HG02642 (cell line): ENCODE results near the gene IRS1.

Experiments
- ATAC-seq: cut with Tn5 transposase; IDR thresholded peaks from one replicate; pipeline ENCODE4 v1.9.1; 2021; ENCODE audit warnings: mild to moderate bottlenecking; ENCODE audit not compliant: unreplicated experiment, poor library complexity

IRS1 gene

DNA sequence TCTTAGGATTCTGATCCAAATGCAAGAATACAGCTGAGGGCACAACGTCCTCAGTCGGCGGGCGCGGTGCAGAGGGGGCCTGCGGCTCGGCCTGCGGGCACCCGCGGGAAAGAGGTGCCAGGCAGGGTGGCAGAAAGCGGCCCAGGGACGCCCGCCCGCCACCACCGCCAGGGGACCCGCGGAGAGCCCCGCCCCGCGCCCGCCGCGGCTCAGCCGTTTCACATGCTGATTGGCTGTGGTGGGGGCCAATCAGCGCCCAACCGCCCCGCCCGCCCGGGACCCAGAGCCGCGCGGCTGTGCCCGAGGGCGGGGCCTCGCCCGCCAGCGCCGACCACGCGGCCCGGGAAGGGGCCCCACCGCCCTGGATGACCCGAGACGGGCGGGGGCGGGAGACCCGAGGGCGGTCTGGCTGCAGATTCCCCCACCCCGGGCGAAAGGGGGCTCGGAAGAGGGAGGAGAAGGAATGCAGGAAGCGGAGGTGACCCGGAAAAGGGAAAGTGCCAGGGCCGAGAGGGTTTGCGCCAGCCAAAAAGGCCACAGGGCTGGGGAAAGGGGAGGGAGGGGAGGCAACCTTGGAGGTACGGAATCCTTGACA, 8.0 kb downstream of the IRS1 start:
- peak; percentile 96 for ATAC-seq

DNA sequence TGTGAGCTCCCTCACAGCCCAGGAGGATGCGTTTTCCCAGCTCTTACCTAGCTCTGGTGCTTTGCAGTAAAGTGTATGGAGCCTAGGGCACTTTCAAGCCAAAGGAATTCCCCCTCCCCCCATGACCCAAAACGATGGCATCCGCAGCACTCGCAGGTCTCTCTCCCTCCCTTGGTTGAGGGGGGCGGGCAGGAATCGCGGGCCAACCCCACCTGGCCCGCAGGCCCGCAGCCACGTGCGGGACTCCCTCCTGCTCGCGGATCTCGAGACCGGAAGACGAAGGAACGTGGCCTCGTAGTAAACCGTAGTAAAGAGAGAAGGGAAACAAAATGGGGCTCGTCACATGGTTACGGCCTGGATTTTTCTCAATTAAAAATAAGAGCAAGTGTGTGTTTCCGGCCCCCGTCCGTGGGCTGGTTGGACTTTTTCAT, 8.5 kb downstream of the IRS1 start:
- ATAC-seq, result peak; percentile 57

DNA sequence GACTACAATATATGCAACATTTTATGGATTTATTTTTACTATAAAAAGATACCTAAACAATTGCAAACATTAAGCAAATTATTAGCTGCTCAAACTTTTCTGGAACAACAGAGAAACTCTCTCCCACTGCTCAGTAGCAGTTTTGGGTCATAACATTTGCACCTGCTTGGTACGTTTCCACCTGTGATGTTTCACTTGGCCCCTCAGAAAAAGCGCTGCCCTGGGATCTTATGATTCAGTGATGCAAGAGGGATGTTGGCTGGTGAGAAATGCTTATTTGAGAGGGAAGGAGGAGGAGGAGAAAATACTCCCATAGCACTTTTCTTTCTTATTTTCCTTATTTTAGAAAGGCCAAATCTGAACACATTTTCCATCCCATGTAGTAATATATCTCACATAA, 9.2 kb downstream of the IRS1 start:
- no peak for ATAC-seq

DNA sequence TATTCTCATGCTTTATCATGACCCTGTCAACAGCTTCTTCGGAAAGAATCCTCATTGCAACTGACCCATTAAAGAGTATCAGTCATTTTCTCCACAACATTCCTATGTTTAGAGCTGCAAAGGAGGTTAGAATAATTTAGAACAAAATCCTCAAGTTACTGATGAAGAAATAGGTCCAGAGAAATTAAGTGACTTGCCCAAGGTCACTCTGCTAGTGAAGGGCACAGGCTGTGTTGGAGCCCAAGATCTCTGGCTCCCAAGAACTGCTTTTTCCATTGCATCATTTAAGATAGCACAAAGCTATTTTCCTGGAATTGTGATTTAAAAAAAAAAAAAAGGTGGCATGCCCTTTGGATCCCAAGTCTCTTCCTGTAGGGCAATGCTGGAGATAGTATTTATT, 9.6 kb downstream of the IRS1 start:
- no peak for ATAC-seq

DNA sequence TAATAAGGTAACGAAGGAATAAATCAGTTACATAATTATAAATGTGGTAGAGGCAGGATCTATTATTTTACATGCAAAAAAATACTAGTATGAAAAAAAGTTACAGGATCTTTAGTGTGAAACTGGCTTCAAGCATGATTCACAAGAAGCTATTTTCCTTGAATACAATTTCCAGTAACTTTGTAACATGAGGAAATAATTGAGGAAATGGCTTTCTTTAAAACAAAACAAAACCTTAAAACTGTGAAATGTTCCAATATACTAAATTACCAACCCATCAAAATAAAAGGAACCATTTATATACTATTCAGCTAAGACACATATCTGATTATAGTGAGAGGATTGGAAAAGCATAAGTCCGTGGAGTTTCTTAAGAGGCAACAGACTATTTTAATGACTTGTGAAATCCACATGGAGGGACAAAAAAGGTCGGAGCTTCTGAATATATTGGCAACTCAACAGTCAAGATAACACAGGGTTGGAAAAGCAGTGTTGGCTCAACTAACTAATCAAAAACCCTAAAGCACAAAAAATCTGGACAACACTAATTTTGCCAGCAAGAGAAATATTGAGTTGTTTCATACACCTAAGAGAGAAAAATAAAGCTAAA, 10.6 kb downstream of the IRS1 start:
- no peak for ATAC-seq

DNA sequence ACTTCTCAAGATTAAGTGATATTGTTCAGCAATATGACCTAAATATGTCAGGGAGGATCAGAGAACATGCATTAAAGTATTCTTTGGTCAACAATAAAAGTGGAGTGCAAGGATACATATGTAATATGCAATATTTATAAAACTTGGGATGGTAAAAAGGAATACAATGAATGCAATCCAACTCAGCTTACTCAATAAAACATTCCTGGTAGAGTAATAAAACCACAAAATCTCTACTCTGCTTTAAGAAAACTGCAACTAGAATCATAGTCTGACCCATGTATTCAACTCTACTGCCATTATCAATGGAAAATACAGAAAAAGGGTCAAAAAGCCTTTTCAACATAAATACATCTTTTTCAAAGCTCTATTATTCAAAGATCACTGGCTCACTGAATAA, 11.6 kb downstream of the IRS1 start:
- no peak for ATAC-seq

DNA sequence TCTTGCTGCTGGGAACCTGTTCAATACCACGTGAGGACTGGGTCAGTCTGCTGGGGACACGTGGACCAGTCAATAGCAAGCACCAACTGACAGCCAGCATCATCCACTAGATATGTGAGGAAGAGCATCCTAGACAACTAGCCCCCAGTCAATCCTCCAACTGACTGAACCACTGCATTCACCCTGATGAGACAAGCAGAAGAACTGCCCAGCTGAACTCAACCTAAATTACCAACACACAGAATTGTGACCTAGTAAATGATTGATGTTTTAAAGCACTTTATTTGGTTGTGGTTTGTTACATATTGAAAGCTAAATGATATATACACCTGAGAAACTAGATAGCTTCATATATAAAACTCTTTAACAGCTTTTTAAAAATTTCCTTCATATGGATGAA, 15.7 kb downstream of the IRS1 start:
- no peak for ATAC-seq

DNA sequence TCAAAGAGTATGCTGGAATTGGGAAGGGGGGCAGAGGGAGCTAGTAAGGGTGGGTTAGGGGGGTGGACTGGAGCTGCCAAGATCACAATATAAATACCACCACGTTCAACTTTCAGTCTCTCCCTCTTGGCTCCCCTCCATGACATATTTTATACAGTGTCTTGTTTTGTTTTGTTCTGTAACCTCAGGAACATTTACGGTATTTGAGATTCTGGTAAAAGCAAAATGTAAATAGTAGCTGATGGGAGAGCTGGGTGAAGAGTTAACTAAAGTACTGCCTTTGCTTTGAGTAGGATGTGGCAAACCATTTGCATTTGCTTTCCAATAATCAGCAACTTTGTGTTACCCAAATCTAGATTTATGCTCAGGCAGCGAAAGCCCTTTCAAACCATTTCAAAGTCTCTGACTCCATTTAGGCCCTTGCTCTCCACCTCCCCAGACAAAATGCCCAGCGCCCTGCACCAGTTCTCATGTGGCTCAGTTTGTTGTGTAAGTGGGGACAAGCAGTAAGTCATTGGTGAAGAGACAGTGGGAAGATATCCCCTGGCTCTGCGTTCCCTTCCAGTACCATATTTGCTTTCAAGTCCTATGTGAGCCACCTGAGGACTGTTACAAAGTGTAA, 17.4 kb downstream of the IRS1 start:
- ATAC-seq, result no peak

DNA sequence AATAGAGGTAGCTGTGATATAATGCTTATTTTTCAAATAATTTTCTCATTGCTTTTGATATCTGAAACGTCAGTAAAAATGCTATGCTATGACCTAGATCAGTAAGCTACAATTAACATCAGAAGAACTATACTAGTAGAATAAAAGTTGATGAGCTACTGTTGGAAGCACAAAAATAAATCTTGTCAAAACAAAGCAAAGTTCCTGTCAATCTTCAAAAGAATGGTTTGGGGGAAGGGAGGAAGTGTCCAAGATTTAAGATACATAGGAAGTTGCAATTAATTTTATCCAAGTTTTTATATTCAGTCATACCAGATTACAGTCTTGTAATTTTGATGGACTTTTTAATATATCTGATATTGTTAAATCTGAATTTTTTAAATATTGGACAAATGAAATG, 19.2 kb downstream of the IRS1 start:
- no peak for ATAC-seq

DNA sequence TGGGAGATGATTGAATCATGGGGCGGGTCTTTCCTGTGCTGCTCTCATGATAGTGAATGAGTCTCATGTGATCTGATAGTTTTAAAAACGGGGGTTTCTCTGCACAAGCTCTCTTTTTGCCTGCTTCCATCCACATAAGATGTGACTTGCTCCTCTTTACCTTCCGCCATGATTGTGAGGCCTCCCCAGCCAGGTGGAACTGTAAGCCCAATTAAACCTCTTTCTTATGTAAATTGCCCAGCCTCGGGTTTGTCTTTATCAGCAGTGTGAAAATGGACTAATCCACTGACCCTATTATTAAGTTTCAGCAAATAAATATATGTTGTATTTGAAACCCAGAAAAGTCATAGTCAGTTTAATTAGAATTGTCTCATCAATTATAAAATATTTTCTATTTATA, 22.0 kb downstream of the IRS1 start:
- ATAC-seq, result no peak

DNA sequence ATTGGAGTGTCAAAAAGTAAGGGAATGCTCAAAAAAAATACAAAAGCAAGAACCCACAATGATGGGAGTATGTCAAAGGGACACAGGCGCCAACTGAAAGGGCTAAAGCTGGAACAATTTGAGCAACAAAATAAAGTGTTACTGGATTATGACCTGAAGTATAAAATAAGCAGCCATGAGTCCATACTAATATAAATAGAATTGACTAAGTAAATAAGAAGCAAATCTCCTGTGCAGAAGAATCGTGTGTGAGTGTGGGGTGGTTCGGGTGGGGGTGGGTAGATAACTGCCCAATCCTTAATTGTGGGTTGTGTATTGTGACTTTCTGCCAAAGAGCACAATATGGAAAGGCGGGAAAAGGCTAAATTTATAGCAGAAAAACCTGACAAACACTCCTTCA, 23.5 kb downstream of the IRS1 start:
- no peak for ATAC-seq

DNA sequence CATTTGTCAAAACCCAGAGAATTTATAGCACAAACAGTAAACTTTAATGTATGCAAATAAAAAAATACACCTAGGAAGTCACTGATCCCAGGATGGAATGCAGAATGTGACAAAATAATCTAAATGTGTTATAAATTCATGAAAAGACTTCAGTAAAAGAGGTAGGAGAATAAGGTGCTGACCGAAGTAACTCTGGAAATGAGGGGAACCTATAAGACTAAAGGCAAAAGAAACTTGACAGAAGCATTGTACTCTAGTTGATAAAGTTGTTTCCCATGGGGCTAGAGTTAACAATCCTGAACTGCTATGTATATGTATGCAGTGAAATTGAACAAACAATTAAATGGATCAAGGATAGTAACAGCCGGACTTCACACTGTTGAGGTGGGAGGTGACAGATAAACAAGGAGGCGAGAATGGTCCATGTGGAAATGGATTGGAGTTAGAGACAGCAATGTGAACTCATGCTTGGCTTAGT, 24.5 kb downstream of the IRS1 start:
- no peak for ATAC-seq

DNA sequence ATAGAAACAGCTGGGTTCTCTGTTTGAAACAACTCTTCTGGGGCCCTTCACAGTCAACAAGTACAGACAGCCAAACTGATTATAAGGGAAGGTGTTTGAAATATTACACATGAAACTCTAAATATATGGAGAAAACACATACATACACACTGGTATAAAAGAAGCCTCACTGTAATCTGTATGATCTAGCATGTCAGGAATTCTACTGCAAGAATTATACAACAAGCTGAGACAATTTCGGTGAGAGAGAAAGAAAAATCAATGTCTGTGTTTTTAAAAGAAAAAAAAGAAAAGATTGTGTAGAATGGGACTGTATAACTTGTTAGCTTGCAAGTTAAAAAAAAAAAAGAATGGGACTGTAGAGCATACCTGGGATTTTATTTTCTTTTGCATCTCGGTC, 26.3 kb downstream of the IRS1 start:
- ATAC-seq, result peak; percentile 37

DNA sequence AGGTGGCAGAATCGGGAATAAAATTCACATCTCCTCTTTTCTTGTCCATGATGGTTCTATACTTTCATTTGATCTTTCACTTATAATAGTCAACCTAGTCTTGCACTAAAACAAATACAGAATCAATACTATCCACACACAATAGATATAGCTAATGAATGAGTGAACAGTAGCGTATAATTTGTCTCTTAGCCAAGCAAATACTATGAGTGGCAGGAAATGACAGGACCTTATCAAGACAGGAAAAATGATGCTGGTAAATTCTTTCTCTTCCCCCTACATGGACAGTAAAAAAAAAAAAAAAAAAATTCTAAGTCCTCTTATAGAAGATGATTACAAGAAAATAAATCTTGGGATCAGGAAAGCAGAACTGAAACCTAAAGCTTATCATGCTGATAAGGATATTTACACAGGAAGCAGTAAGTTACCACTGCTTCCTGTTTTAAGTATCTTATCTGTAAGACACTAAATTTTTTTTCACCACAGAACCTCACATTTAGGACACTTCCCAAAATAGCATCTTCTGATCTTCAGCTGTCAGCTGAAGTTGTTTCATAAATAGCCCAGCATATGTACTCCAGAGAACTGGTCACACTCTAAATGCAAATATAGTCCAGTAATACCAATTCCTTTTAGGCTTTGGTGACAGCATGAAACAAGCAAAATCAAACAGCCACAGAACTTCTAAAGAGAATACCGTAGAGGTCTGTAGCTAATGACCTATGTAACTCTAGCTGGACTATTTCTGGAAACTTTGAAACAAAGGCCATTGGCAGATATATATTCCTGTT, 27.0 kb downstream of the IRS1 start:
- ATAC-seq, result peak; percentile 97

DNA sequence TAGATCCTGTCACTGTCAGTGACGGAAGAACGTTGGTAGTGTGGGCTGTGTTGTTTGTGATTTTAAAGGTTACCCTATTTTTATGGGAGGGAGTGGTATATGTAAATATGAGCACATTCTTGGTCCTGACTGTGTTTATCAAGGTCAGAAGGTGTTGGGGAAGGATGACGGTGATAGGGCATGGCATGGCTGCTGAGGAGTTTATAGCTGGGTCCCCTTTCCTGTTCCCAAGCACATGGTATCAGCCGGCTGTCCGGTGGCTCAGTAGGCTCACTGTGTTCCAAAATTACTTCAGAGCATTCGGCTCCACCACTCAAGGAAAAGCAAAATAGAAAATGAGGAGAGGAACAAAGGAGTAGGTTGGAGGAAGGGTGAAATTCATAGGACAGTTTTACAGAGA, 28.6 kb downstream of the IRS1 start:
- ATAC-seq, result no peak

DNA sequence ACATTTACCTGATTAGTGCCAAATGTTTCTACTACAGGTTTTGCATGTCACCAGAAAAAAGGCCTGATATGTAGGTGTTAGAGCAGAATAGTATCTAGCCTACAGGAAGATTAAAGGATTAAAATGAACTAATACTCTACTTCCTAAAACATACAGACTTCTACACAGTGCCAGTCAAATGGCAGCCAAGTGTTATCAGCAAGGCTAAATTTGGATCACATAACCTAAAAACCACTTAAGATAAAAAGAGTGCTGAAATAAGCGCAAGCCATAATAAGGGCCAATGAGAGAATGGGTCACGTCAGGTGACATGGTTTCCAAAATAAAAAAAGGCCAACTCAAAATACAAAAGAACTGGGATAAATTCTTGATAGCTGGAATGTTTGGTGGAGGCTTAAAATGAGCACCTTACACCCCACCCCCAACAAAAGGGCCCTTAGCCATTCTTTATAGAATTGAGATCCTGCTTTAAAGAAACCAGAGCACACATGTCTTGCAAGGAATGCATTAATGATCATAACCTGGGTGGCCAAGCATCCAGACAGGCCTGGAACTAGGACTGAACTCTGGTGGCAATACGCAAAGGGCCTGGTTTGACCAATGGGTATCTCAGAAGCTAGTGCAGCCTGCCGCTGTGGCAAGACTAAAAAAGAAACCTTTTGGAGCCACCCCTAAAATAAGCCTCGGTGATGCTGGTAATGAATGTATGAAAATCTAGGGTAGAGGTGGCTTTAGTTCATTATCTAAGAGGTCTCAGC, 32.4 kb downstream of the IRS1 start:
- no peak for ATAC-seq

DNA sequence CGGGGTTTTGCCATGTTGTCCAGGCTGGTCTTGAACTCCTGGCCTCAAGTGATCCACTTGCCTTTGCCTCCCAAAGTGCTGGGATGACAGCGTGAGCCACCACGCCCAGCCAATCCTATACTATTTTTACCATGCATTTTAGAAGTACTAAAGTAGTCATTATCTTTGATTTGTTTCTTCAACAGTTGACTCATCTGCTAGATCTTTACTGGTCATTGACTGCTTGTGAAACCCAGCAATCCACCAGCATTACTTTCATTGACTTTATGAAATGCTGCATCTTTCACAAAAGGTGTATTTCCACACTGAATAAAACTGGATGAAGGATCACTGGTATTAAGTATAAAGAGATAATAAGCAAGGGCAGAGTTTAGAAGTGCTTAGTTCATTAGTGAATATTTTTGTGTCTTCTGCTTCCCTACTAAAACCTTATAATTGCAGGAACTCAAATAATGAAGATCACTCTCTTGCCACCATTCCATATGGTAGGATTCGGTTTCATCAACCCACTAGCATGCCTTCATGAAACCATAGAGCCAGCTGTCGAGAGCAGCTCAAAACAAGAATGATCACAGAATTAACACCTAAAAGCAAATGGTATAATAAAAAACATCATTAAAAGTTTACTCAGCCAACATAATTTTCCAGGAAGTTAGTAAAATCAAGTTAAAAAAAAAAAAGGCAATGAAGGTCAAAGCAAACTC, 33.1 kb downstream of the IRS1 start:
- ATAC-seq, result no peak

DNA sequence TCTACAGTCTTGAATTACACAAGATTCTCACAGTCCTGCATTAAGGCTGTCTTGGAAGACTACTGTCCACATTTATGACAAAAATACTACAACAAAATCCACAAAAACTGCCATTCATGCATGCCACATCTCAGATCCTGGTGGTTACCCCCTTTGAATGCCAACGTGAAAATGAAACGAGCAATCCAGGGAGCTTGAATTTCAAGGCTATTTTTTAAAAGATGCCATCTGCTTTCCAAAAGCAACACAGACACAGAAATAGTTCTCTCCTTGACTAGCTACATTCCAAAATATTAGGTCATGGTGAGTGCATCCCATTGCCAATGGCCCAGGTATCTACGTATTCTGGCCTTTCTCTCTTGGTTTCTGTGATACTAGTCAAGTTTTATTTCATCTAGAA, 36.3 kb downstream of the IRS1 start:
- ATAC-seq, result no peak

DNA sequence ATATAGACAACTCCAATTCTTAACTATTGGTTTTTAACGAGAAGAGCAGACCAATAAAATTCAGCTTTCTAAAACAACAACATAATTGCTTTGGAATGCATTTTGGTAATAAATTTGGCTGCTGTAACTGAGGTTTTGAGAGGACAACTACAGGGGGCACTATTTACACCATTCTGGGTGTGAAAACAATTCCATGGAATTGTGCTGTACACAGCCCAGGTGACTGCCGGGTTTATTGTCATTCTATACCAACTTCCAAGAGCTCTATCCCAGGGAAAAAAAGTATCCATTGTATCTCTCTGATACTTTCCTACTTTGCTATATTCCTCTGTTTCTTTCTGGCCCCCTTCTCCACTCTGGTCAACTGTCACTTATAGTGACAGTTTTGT, 38.4 kb downstream of the IRS1 start:
- ATAC-seq, result no peak
